HEK293 (cell line): ENCODE data around the gene ARHGAP42.

ENCODE experiments used
- CTCF ChIA-PET: fragments of 350-600 bp; formaldehyde crosslinking; extraction: SDS; loops from one replicate; lab custom pipeline; 2021; ENCODE audit warnings: antibody characterized with exemption; lab: Yijun Ruan, JAX
- POLR2A ChIA-PET: fragments of 300-600 bp; formaldehyde crosslinking; extraction: SDS; loops from one replicate; lab custom pipeline; 2020; ENCODE audit warnings: antibody characterized with exemption, inconsistent platforms; lab: Yijun Ruan, JAX
- H3K27ac ChIP-seq: fragments of 200-500 bp; sonication (Bioruptor generic); 2 replicates; pipeline ENCODE4 v1.5.1; 2014; ENCODE audit warnings: low read depth, low read length, control low read depth, inconsistent platforms; ENCODE audit errors: extremely low read depth
- H3K36me3 ChIP-seq, 2 experiments: fragments of 200-500 bp in 1 of 2; sonication (Bioruptor generic) in 1 of 2; 1 replicate in 1 of 2; 2 replicates in 1 of 2; pipeline ENCODE4 v1.5.1; 2014 to 2017; ENCODE audit warnings: inconsistent platforms in 2 of 2, low read length in 2 of 2; ENCODE audit not compliant: control insufficient read depth in 2 of 2, insufficient read depth in 1 of 2
- H3K4me1 ChIP-seq: fragments of 200-500 bp; sonication (Bioruptor generic); 2 replicates; pipeline ENCODE4 v1.5.1; 2014; ENCODE audit warnings: mild to moderate bottlenecking, low read length, inconsistent platforms; ENCODE audit not compliant: control insufficient read depth, insufficient read depth
- H3K4me3 ChIP-seq: 2 replicates; pipeline ENCODE4 v1.5.1; 2011; ENCODE audit warnings: low read depth, mild to moderate bottlenecking, control low read depth, low read length, moderate library complexity
- H3K9me3 ChIP-seq: fragments of 200-500 bp; sonication (Bioruptor generic); 2 replicates; pipeline ENCODE4 v1.5.1; 2014; ENCODE audit warnings: low read depth, low read length, inconsistent platforms; ENCODE audit not compliant: control insufficient read depth, insufficient read depth
- EGR2 ChIP-seq: fragments of 450-650 bp; formaldehyde crosslinking; IDR thresholded peaks from 2 replicates; pipeline ENCODE4 v1.5.1; 2016; ENCODE audit warnings: low read depth, missing biosample characterization, missing genetic modification characterization
- GLI2 ChIP-seq: fragments of 450-650 bp; formaldehyde crosslinking; IDR thresholded peaks from 2 replicates; pipeline ENCODE4; 2017; ENCODE audit warnings: missing biosample characterization, missing genetic modification characterization, low read depth, borderline replicate concordance
- GLIS2 ChIP-seq: fragments of 450-650 bp; formaldehyde crosslinking; IDR thresholded peaks from 2 replicates; pipeline ENCODE4 v1.5.1; 2016; ENCODE audit warnings: missing biosample characterization, missing genetic modification characterization
- HOXA7 ChIP-seq: sonication (generic); formaldehyde crosslinking; IDR thresholded peaks from 2 replicates; pipeline ENCODE4 v1.8.1; 2022; ENCODE audit warnings: missing genetic modification reagents, borderline replicate concordance
- KLF1 ChIP-seq: fragments of 450-650 bp; formaldehyde crosslinking; IDR thresholded peaks from 2 replicates; pipeline ENCODE4 v1.5.1; 2016; ENCODE audit warnings: missing biosample characterization, missing genetic modification characterization
- KLF8 ChIP-seq: fragments of 450-650 bp; formaldehyde crosslinking; IDR thresholded peaks from 2 replicates; pipeline ENCODE4 v1.5.1; 2016; ENCODE audit warnings: missing biosample characterization, missing genetic modification characterization
- SCRT2 ChIP-seq: fragments of 450-650 bp; formaldehyde crosslinking; IDR thresholded peaks from 2 replicates; pipeline ENCODE4 v1.5.1; 2016; ENCODE audit warnings: missing biosample characterization, missing genetic modification characterization
- ZBTB1 ChIP-seq: fragments of 450-650 bp; formaldehyde crosslinking; IDR thresholded peaks from 2 replicates; pipeline ENCODE4 v1.5.1; 2016; ENCODE audit warnings: missing biosample characterization, missing genetic modification characterization
- ZBTB21 ChIP-seq: fragments of 450-650 bp; formaldehyde crosslinking; IDR thresholded peaks from 2 replicates; pipeline ENCODE4 v1.5.1; 2017; ENCODE audit warnings: missing biosample characterization, missing genetic modification characterization
- ZBTB7A ChIP-seq: fragments of 450-650 bp; formaldehyde crosslinking; IDR thresholded peaks from 2 replicates; pipeline ENCODE4 v1.5.1; 2016; ENCODE audit warnings: low read depth, missing biosample characterization, missing genetic modification characterization
- ZNF112 ChIP-seq: fragments of 450-650 bp; formaldehyde crosslinking; IDR thresholded peaks from 2 replicates; pipeline ENCODE4 v1.5.0; 2017; ENCODE audit warnings: missing biosample characterization, missing genetic modification characterization
- ZNF324 ChIP-seq: fragments of 450-650 bp; formaldehyde crosslinking; IDR thresholded peaks from 2 replicates; pipeline ENCODE4 v1.5.1; 2016; ENCODE audit warnings: missing biosample characterization, missing genetic modification characterization
- ZNF335 ChIP-seq: fragments of 450-650 bp; formaldehyde crosslinking; conservative IDR thresholded peaks from 2 replicates; pipeline ENCODE4 v1.5.1; 2016; ENCODE audit warnings: missing biosample characterization, missing genetic modification characterization
- ZNF394 ChIP-seq: fragments of 450-650 bp; formaldehyde crosslinking; IDR thresholded peaks from 2 replicates; pipeline ENCODE4 v1.5.1; 2016; ENCODE audit warnings: missing biosample characterization, missing genetic modification characterization, mild to moderate bottlenecking, moderate library complexity, borderline replicate concordance
- ZNF423 ChIP-seq: fragments of 450-650 bp; formaldehyde crosslinking; IDR thresholded peaks from 2 replicates; pipeline ENCODE4 v1.5.1; 2016; ENCODE audit warnings: missing biosample characterization, missing genetic modification characterization
- ZNF426 ChIP-seq: fragments of 450-650 bp; formaldehyde crosslinking; IDR thresholded peaks from 2 replicates; pipeline ENCODE4 v1.5.1; 2017; ENCODE audit warnings: missing biosample characterization, missing genetic modification characterization, mild to moderate bottlenecking, inconsistent platforms, moderate library complexity
- ZNF510 ChIP-seq: fragments of 450-650 bp; formaldehyde crosslinking; IDR thresholded peaks from 2 replicates; pipeline ENCODE4 v1.5.1; 2018; ENCODE audit warnings: mild to moderate bottlenecking, missing genetic modification characterization, missing biosample characterization; ENCODE audit not compliant: insufficient replicate concordance
- ZNF521 ChIP-seq: fragments of 450-650 bp; formaldehyde crosslinking; IDR thresholded peaks from 2 replicates; pipeline ENCODE4 v1.5.1; 2017; ENCODE audit warnings: missing biosample characterization, mild to moderate bottlenecking, missing genetic modification characterization
- ZNF610 ChIP-seq: fragments of 450-650 bp; formaldehyde crosslinking; IDR thresholded peaks from 2 replicates; pipeline ENCODE4 v1.5.1; 2016; ENCODE audit warnings: missing biosample characterization, missing genetic modification characterization, borderline replicate concordance
- ZNF626 ChIP-seq: fragments of 450-650 bp; sonication (Bioruptor Pico); formaldehyde crosslinking; IDR thresholded peaks from 2 replicates; pipeline ENCODE4 v1.5.1; 2018; ENCODE audit warnings: missing biosample characterization, missing genetic modification characterization, inconsistent platforms
- ZNF658 ChIP-seq: fragments of 450-650 bp; formaldehyde crosslinking; IDR thresholded peaks from 2 replicates; pipeline ENCODE4; 2016; ENCODE audit warnings: missing biosample characterization, missing genetic modification characterization
- ZNF677 ChIP-seq: fragments of 450-650 bp; IDR thresholded peaks from 2 replicates; pipeline ENCODE4 v1.5.0; 2018; ENCODE audit warnings: missing biosample characterization, mild to moderate bottlenecking, missing genetic modification characterization, moderate library complexity
- ZNF76 ChIP-seq: fragments of 450-650 bp; formaldehyde crosslinking; IDR thresholded peaks from 2 replicates; pipeline ENCODE4; 2016; ENCODE audit warnings: low read depth, missing biosample characterization, missing genetic modification characterization, borderline replicate concordance
- ZNF792 ChIP-seq: fragments of 450-650 bp; formaldehyde crosslinking; IDR thresholded peaks from 2 replicates; pipeline ENCODE4 v1.5.1; 2016; ENCODE audit warnings: missing biosample characterization, missing genetic modification characterization
- ZNF843 ChIP-seq: fragments of 450-650 bp; formaldehyde crosslinking; IDR thresholded peaks from 2 replicates; pipeline ENCODE4 v1.5.1; 2016; ENCODE audit warnings: missing biosample characterization, missing genetic modification characterization
- ZSCAN16 ChIP-seq: fragments of 450-650 bp; formaldehyde crosslinking; IDR thresholded peaks from 2 replicates; pipeline ENCODE4 v1.5.1; 2016; ENCODE audit warnings: missing biosample characterization, missing genetic modification characterization
- TF ChIP-seq, protein P1 (sequence below): fragments of 450-650 bp; formaldehyde crosslinking; IDR thresholded peaks from 2 replicates; pipeline ENCODE4 v1.5.1; 2017; ENCODE audit warnings: missing biosample characterization, missing genetic modification characterization
- TF ChIP-seq, protein P2 (sequence below): fragments of 450-650 bp; formaldehyde crosslinking; IDR thresholded peaks from 2 replicates; pipeline ENCODE4 v1.5.1; 2016; ENCODE audit warnings: missing biosample characterization, missing genetic modification characterization
- TF ChIP-seq, protein P3 (sequence below): fragments of 450-650 bp; formaldehyde crosslinking; optimal IDR thresholded peaks from 2 replicates; pipeline ENCODE3; 2016; ENCODE audit warnings: missing biosample characterization, mild to moderate bottlenecking, missing genetic modification characterization
- TF ChIP-seq, protein P4 (sequence below): fragments of 450-650 bp; formaldehyde crosslinking; IDR thresholded peaks from 2 replicates; pipeline ENCODE4 v1.5.1; 2016; ENCODE audit warnings: missing biosample characterization, missing genetic modification characterization

Gene ARHGAP42

DNA sequence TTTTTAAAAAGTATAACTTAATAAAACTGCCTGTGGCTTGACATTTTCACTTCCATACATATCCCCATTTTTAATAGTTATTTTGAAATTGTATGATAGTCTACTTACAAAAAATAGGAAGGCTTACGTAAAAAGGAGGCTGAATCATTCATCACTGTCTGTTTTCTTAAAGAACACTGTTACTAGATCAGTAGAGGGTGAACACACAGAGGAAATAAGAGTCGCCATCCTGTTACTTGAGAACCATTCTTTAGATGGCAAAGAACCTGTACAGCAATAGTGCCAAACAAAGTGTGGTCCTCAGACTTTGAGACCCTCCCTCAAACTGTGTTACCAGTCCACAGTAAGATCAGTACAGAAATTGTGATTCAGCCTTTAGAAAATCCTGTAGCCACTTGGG is 261.8 kb downstream of the ARHGAP42 start:
- Histone ChIP-seq H3K36me3 (peaks cover 0 to 4% of the 10 kb centered on the region in 2 experiments; a peak in 1 of 3 replicates), H3K9me3 (no peaks in the 10 kb centered on the region)
- TF ChIP-seq ZNF335 (tag by site-specific recombination) (no peak), ZNF677 (tag by site-specific recombination) (no peak), GLI2 (tag by site-specific recombination) (no peak), SCRT2 (no peak), ZNF521 (tag by site-specific recombination) (no peak), ZNF426 (tag by site-specific recombination) (no peak), ZNF610 (no peak), ZNF112 (no peak), GLIS2 (tag by site-specific recombination) (no peak), ZNF658 (tag by site-specific recombination) (no peak), ZNF510 (no peak), ZNF324 (no peak), ZNF626 (tag by site-specific recombination) (no peak), ZBTB21 (tag by site-specific recombination) (no peak)
- TF ChIP-seq, all 188 proteins: peak for 0
- H3K4me1 ChIP-seq, result no peaks in the 10 kb centered on the region
- no peak overlapping the region for H3K4me3 ChIP-seq
- H3K27ac ChIP-seq, result no peak overlapping the region
- ChIA-PET CTCF (no interaction called here), POLR2A (no interaction called here)

DNA sequence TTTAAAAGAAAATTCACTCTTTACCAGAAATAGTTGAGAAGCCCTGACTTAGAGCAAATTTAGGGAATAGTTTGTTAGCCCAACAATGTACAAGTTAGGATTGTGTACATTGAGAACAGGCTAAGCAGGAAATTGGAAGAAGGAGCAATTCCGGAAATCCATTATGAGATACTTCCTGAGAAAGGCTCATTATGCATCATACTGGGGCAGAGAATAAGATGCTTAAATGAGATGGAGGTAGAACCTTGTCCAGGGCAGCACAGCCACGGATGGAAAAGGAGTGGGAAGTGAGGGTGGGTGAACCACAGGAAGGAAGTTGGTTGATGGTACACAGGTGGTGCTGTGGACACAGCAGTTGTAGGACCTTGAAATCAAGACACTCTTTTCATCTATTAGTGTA is 262.4 kb downstream of the ARHGAP42 start:
- ChIA-PET CTCF (no interaction called here), POLR2A (no interaction called here)
- Histone ChIP-seq H3K27ac (no peak overlapping the region), H3K9me3 (no peaks in the 10 kb centered on the region), H3K36me3 (no peaks in the 10 kb centered on the region), H3K4me3 (no peak overlapping the region), H3K4me1 (no peaks in the 10 kb centered on the region)
- TF ChIP-seq ZBTB7A (tag by site-specific recombination), result no peak
- no peak for TF ChIP-seq KLF8 (tag by site-specific recombination)
- TF ChIP-seq, protein P1, sequence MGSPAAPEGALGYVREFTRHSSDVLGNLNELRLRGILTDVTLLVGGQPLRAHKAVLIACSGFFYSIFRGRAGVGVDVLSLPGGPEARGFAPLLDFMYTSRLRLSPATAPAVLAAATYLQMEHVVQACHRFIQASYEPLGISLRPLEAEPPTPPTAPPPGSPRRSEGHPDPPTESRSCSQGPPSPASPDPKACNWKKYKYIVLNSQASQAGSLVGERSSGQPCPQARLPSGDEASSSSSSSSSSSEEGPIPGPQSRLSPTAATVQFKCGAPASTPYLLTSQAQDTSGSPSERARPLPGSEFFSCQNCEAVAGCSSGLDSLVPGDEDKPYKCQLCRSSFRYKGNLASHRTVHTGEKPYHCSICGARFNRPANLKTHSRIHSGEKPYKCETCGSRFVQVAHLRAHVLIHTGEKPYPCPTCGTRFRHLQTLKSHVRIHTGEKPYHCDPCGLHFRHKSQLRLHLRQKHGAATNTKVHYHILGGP (tag by site-specific recombination), result no peak
- TF ChIP-seq, protein P2, sequence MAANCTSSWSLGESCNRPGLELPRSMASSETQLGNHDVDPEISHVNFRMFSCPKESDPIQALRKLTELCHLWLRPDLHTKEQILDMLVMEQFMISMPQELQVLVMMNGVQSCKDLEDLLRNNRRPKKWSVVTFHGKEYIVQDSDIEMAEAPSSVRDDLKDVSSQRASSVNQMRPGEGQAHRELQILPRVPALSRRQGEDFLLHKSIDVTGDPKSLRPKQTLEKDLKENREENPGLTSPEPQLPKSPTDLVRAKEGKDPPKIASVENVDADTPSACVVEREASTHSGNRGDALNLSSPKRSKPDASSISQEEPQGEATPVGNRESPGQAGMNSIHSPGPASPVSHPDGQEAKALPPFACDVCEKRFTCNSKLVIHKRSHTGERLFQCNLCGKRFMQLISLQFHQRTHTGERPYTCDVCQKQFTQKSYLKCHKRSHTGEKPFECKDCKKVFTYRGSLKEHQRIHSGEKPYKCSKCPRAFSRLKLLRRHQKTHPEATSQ (tag by site-specific recombination), result no peak
- TF ChIP-seq KLF1, result no peak
- no peak for TF ChIP-seq ZBTB1 (tag by site-specific recombination)
- no peak for TF ChIP-seq EGR2 (tag by site-specific recombination)
- TF ChIP-seq, protein P3, sequence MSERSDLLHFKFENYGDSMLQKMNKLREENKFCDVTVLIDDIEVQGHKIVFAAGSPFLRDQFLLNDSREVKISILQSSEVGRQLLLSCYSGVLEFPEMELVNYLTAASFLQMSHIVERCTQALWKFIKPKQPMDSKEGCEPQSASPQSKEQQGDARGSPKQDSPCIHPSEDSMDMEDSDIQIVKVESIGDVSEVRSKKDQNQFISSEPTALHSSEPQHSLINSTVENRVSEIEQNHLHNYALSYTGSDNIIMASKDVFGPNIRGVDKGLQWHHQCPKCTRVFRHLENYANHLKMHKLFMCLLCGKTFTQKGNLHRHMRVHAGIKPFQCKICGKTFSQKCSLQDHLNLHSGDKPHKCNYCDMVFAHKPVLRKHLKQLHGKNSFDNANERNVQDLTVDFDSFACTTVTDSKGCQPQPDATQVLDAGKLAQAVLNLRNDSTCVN (tag by site-specific recombination), result no peak
- TF ChIP-seq ZNF792 (tag by site-specific recombination), result no peak
- TF ChIP-seq ZNF76, result no peak
- TF ChIP-seq, protein P4, sequence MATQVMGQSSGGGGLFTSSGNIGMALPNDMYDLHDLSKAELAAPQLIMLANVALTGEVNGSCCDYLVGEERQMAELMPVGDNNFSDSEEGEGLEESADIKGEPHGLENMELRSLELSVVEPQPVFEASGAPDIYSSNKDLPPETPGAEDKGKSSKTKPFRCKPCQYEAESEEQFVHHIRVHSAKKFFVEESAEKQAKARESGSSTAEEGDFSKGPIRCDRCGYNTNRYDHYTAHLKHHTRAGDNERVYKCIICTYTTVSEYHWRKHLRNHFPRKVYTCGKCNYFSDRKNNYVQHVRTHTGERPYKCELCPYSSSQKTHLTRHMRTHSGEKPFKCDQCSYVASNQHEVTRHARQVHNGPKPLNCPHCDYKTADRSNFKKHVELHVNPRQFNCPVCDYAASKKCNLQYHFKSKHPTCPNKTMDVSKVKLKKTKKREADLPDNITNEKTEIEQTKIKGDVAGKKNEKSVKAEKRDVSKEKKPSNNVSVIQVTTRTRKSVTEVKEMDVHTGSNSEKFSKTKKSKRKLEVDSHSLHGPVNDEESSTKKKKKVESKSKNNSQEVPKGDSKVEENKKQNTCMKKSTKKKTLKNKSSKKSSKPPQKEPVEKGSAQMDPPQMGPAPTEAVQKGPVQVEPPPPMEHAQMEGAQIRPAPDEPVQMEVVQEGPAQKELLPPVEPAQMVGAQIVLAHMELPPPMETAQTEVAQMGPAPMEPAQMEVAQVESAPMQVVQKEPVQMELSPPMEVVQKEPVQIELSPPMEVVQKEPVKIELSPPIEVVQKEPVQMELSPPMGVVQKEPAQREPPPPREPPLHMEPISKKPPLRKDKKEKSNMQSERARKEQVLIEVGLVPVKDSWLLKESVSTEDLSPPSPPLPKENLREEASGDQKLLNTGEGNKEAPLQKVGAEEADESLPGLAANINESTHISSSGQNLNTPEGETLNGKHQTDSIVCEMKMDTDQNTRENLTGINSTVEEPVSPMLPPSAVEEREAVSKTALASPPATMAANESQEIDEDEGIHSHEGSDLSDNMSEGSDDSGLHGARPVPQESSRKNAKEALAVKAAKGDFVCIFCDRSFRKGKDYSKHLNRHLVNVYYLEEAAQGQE, result no peak
- no peak for TF ChIP-seq ZNF423 (tag by site-specific recombination)
- TF ChIP-seq ZSCAN16 (tag by site-specific recombination), result no peak
- no peak for TF ChIP-seq ZNF843 (tag by site-specific recombination)
- TF ChIP-seq ZNF394, result no peak
- no peak for TF ChIP-seq HOXA7 (CRISPR knock-in tag)
